Measurements from ENCODE around the gene TECTA. TPM values are rescaled to one million over a fixed set of nuclear protein-coding genes. Genes with fewer than 3 reads are reported as not detected.

Gene TECTA
- total RNA-seq, 1 experiment from 2014 or later, result 0.37 TPM

GRCh38 chr11:121091492-121092152 lies 9.4 kb upstream of the TECTA start:
- TF ChIP-seq AFF4 (CRISPR knock-in tag; IDR thresholded peaks at IDR 0.05; ENCODE audit: borderline replicate concordance) (no peak), ZBTB21 (CRISPR knock-in tag; IDR thresholded peaks at IDR 0.05; ENCODE audit: borderline replicate concordance) (no peak), E2F4 (CRISPR knock-in tag; IDR thresholded peaks at IDR 0.05; ENCODE audit: borderline replicate concordance, low read depth) (no peak), MAX (CRISPR knock-in tag; IDR thresholded peaks at IDR 0.05) (no peak), ZNF219 (CRISPR knock-in tag; IDR thresholded peaks at IDR 0.05; ENCODE audit: borderline replicate concordance) (no peak), ATF1 (CRISPR knock-in tag; IDR thresholded peaks at IDR 0.05) (no peak), KAT7 (CRISPR knock-in tag; IDR thresholded peaks at IDR 0.05; ENCODE audit: borderline replicate concordance) (no peak), CDX4 (CRISPR knock-in tag; IDR thresholded peaks at IDR 0.05; ENCODE audit: borderline replicate concordance) (no peak), NFE2L1 (CRISPR knock-in tag; IDR thresholded peaks at IDR 0.05) (no peak), ZBTB43 (CRISPR knock-in tag; IDR thresholded peaks at IDR 0.05) (no peak)
- Mint-ChIP-seq H3K4me3 (no peak overlapping the region), H3K9me3 (peaks cover 8% of the 10 kb centered on the region), H3K36me3 (peaks cover 8% of the 10 kb centered on the region), H3K27ac (no peak overlapping the region), H3K4me1 (no peaks in the 10 kb centered on the region), H3K27me3 (ENCODE audit: low read depth) (no peaks in the 10 kb centered on the region)
- DNase-seq (ENCODE audit: low spot score) (no peak), ATAC-seq (no peak)
- ChIA-PET CTCF (interaction anchor here (0.8 kb wide), 1 partner anchor 13 kb away, joined by 4 read pairs; no protein-coding TSS in a partner anchor), POLR2A (no interaction called here)

- ATAC-seq (no peak), DNase-seq (ENCODE audit: low spot score) (no peak)
- Mint-ChIP-seq H3K4me1 (peaks cover 4% of the 10 kb centered on the region), H3K27ac (no peak overlapping the region), H3K4me3 (no peak overlapping the region), H3K27me3 (ENCODE audit: low read depth) (no peaks in the 10 kb centered on the region), H3K9me3 (peaks cover 8% of the 10 kb centered on the region), H3K36me3 (no peaks in the 10 kb centered on the region)
- CTCF ChIA-PET, result interaction anchor here (1.1 kb wide), 1 partner anchor 11 kb away, joined by 3 read pairs; no protein-coding TSS in a partner anchor
- no peak for TF ChIP-seq ZNF232 (CRISPR knock-in tag; IDR thresholded peaks at IDR 0.05)
- TF ChIP-seq ETV6 (CRISPR knock-in tag; IDR thresholded peaks at IDR 0.05), result no peak
- TF ChIP-seq ZNF416 (CRISPR knock-in tag; IDR thresholded peaks at IDR 0.05), result no peak
- TF ChIP-seq FOXP1 (CRISPR knock-in tag; IDR thresholded peaks at IDR 0.05; ENCODE audit: borderline replicate concordance), result no peak
- no peak for TF ChIP-seq JAZF1 (CRISPR knock-in tag; IDR thresholded peaks at IDR 0.05)
- TF ChIP-seq GABPB1 (CRISPR knock-in tag; IDR thresholded peaks at IDR 0.05), result no peak
- no peak for TF ChIP-seq CTCF (IDR thresholded peaks at IDR 0.05)
- no peak for TF ChIP-seq EMX1 (CRISPR knock-in tag; IDR thresholded peaks at IDR 0.05)
- no peak for TF ChIP-seq KAT7 (CRISPR knock-in tag; IDR thresholded peaks at IDR 0.05; ENCODE audit: borderline replicate concordance)
- POLR2A ChIA-PET, result no interaction called here
Measured at GRCh38 chr11:121095561-121095960, 5.5 kb upstream of the TECTA start.

All from WTC11 (cell line).